GM23338 (cell line): ENCODE measurements around the gene PAQR5. TPM values are rescaled to one million over a fixed set of nuclear protein-coding genes. Genes with fewer than 3 reads are reported as not detected.

Source experiments
- ATAC-seq: fragments of 200-7000 bp; cut with Tn5 transposase; 3 replicates; pipeline ENCODE4 v1.9.1; 2020
- DNase-seq: peaks from one replicate; pipeline ENCODE4 v3.0.0-alpha.2; 2015; ENCODE audit warnings: low spot score
- H2AFZ ChIP-seq: fragments of 200-600 bp; sonication (generic); 2 replicates; pipeline ENCODE4 v1.8.0; 2016; ENCODE audit warnings: antibody characterized with exemption, mild to moderate bottlenecking, moderate library complexity
- H3F3A ChIP-seq: fragments of 200-600 bp; sonication (generic); replicated peaks from 2 replicates; pipeline ENCODE4 v1.8.0; 2017; ENCODE audit warnings: antibody characterized with exemption, mixed run types, low read depth
- H3K27ac ChIP-seq: fragments of 200-600 bp; sonication (generic); 2 replicates; pipeline ENCODE4 v1.6.1; 2016; ENCODE audit warnings: low read depth
- H3K27me3 ChIP-seq: fragments of 200-600 bp; sonication (generic); 2 replicates; pipeline ENCODE4 v1.8.0; 2016; ENCODE audit warnings: mild to moderate bottlenecking, mixed run types, moderate library complexity; ENCODE audit not compliant: insufficient read depth
- H3K36me3 ChIP-seq: fragments of 200-600 bp; sonication (generic); 2 replicates; pipeline ENCODE4 v1.8.0; 2016; ENCODE audit warnings: mild to moderate bottlenecking; ENCODE audit not compliant: insufficient read depth
- H3K4me1 ChIP-seq: fragments of 200-600 bp; sonication (generic); 2 replicates; pipeline ENCODE4 v1.8.0; 2016; ENCODE audit warnings: mild to moderate bottlenecking, moderate library complexity; ENCODE audit not compliant: insufficient read depth
- H3K4me2 ChIP-seq: fragments of 200-600 bp; sonication (generic); 2 replicates; pipeline ENCODE4 v1.7.1; 2017; ENCODE audit warnings: mixed run types
- H3K4me3 ChIP-seq: fragments of 200-600 bp; sonication (generic); 2 replicates; pipeline ENCODE4 v1.6.1; 2016; ENCODE audit warnings: mixed run types
- H3K79me2 ChIP-seq: fragments of 200-600 bp; sonication (generic); replicated peaks from 2 replicates; pipeline ENCODE4 v1.8.0; 2017; ENCODE audit warnings: mild to moderate bottlenecking; ENCODE audit not compliant: insufficient read depth
- H3K9me2 ChIP-seq: fragments of 200-600 bp; sonication (generic); 2 replicates; pipeline ENCODE4 v1.8.0; 2017; ENCODE audit not compliant: insufficient read depth
- H4K20me1 ChIP-seq: fragments of 200-600 bp; sonication (generic); replicated peaks from 2 replicates; pipeline ENCODE4 v1.8.0; 2017; ENCODE audit warnings: mild to moderate bottlenecking; ENCODE audit not compliant: insufficient read depth
- H3K27ac Mint-ChIP-seq: 2 replicates; pipeline ENCODE4 v1.8.0; 2020; ENCODE audit warnings: inconsistent platforms, mild to moderate bottlenecking, moderate library complexity, mixed read lengths
- H3K27me3 Mint-ChIP-seq: 3 replicates; pipeline ENCODE4 v1.8.0; 2022; ENCODE audit warnings: low read depth, mild to moderate bottlenecking, moderate library complexity, mixed read lengths, inconsistent platforms; ENCODE audit not compliant: insufficient read depth, poor library complexity
- H3K36me3 Mint-ChIP-seq: 3 replicates; pipeline ENCODE4 v1.8.0; 2021; ENCODE audit warnings: low read depth, mild to moderate bottlenecking, inconsistent platforms, moderate library complexity, mixed read lengths
- H3K4me1 Mint-ChIP-seq: 3 replicates; pipeline ENCODE4 v1.8.0; 2020; ENCODE audit warnings: mild to moderate bottlenecking, inconsistent platforms, mixed read lengths
- H3K4me3 Mint-ChIP-seq: 3 replicates; pipeline ENCODE4 v1.8.0; 2021; ENCODE audit warnings: moderate library complexity, mild to moderate bottlenecking, inconsistent platforms, mixed read lengths
- H3K9me3 Mint-ChIP-seq: 3 replicates; pipeline ENCODE4 v1.8.0; 2020; ENCODE audit warnings: moderate library complexity, mild to moderate bottlenecking, inconsistent platforms, mixed read lengths
- CREB1 ChIP-seq: fragments of 250-450 bp; sonication (Bioruptor Pico); IDR thresholded peaks from 2 replicates; pipeline ENCODE4 v1.5.0; 2020; ENCODE audit warnings: low read depth, mild to moderate bottlenecking, moderate library complexity
- CTCF ChIP-seq, 2 experiments: fragments of 200-600 bp in 1 of 2; sonication (generic) in 1 of 2; conservative IDR thresholded peaks; 2 replicates each; pipeline versions ENCODE4 v1.5.1 to v1.6.1; 2016 to 2017; ENCODE audit warnings: antibody characterized with exemption in 2 of 2, low read depth in 2 of 2, mild to moderate bottlenecking in 2 of 2, moderate library complexity in 1 of 2
- ETS1 ChIP-seq: IDR thresholded peaks from 2 replicates; pipeline ENCODE4 v1.6.1; 2016; ENCODE audit warnings: antibody characterized with exemption
- EZH2 ChIP-seq: fragments of 200-600 bp; sonication (generic); IDR thresholded peaks from one replicate; pipeline ENCODE4 v1.8.0; 2017; ENCODE audit warnings: antibody characterized with exemption, mild to moderate bottlenecking, low read depth; ENCODE audit not compliant: unreplicated experiment
- EZH2phosphoT487 ChIP-seq: fragments of 200-600 bp; sonication (generic); IDR thresholded peaks from one replicate; pipeline ENCODE4 v1.8.1; 2018; ENCODE audit warnings: antibody characterized with exemption; ENCODE audit not compliant: unreplicated experiment
- JUNB ChIP-seq: IDR thresholded peaks from one replicate; pipeline ENCODE4 v1.6.1; 2016; ENCODE audit warnings: antibody characterized with exemption; ENCODE audit not compliant: unreplicated experiment
- NANOG ChIP-seq: IDR thresholded peaks from 2 replicates; pipeline ENCODE4 v1.6.1; 2016; ENCODE audit warnings: antibody characterized with exemption, borderline replicate concordance
- POLR2AphosphoS5 ChIP-seq: IDR thresholded peaks from 2 replicates; pipeline ENCODE4 v1.6.1; 2016; ENCODE audit warnings: antibody characterized with exemption, low read depth
- REST ChIP-seq: IDR thresholded peaks from one replicate; pipeline ENCODE4 v1.6.1; 2018; ENCODE audit warnings: antibody characterized with exemption; ENCODE audit not compliant: unreplicated experiment
- STAT1 ChIP-seq: IDR thresholded peaks from one replicate; pipeline ENCODE4 v1.6.1; 2016; ENCODE audit warnings: antibody characterized with exemption; ENCODE audit not compliant: unreplicated experiment
- ZNF114 ChIP-seq: fragments of 250-450 bp; sonication (Bioruptor Pico); IDR thresholded peaks from 2 replicates; pipeline ENCODE4 v1.5.0; 2020; ENCODE audit warnings: mild to moderate bottlenecking, moderate library complexity
- ZNF331 ChIP-seq: fragments of 250-450 bp; sonication (Bioruptor Pico); IDR thresholded peaks from 2 replicates; pipeline ENCODE4 v1.5.0; 2020; ENCODE audit warnings: low read depth, mild to moderate bottlenecking, moderate library complexity
- ZNF462 ChIP-seq: fragments of 250-450 bp; sonication (Bioruptor Pico); IDR thresholded peaks from 2 replicates; pipeline ENCODE4 v1.5.0; 2020; ENCODE audit warnings: mild to moderate bottlenecking, moderate library complexity
- polyA plus RNA-seq: library from polyadenylated mRNA; unstranded; fragments of >200 nt; fragmentation: Nextera tagmentation; extraction: Ambion mirVana; gene quantifications from 2 replicates; pipeline ENCODE4 v1.2.1, GENCODE V29; 2016
- total RNA-seq: library from RNA; depleted of rRNA; stranded (reverse); fragments of >200 nt; shearing (Covaris generic); gene quantifications from 2 replicates; pipeline ENCODE4 v1.2.3, GENCODE V29; 2014

PAQR5 gene
- total and polyA plus RNA-seq, 2 experiments from 2014 or later = 8.7 to 14.5 TPM

GRCh38 chr15:69402816-69403215, 104.1 kb downstream of the PAQR5 start:
- Histone ChIP-seq H2AFZ (no peak overlapping the region), H3K27me3 (no peaks in the 10 kb centered on the region), H3K4me3 (no peak overlapping the region), H3K27ac (no peak overlapping the region), H3K9me2 (no peaks in the 10 kb centered on the region), H4K20me1 (no peaks in the 10 kb centered on the region), H3K79me2 (no peaks in the 10 kb centered on the region), H3F3A (no peaks in the 10 kb centered on the region), H3K4me1 (no peaks in the 10 kb centered on the region), H3K36me3 (no peaks in the 10 kb centered on the region), H3K4me2 (no peak overlapping the region)
- Mint-ChIP-seq H3K4me3 (no peak overlapping the region), H3K27ac (no peak overlapping the region), H3K4me1 (peaks cover 6% of the 10 kb centered on the region; the same call in 1 of the 3 replicates), H3K27me3 (peaks cover 3% of the 10 kb centered on the region), H3K36me3 (peaks cover 4% of the 10 kb centered on the region; the same call in 2 of the 3 replicates), H3K9me3 (no peaks in the 10 kb centered on the region)
- DNase-seq = no peak
- ATAC-seq = no peak
- TF ChIP-seq ZNF331 (CRISPR knock-in tag) = no peak
- TF ChIP-seq STAT1 = no peak
- TF ChIP-seq CTCF (conservative IDR thresholded peaks at IDR 0.05; ENCODE audit: low read depth in 2 of 2) = no peak
- TF ChIP-seq NANOG = no peak
- TF ChIP-seq ZNF114 = no peak
- TF ChIP-seq POLR2AphosphoS5 = no peak
- TF ChIP-seq EZH2 = no peak
- TF ChIP-seq ZNF462 (CRISPR knock-in tag) = no peak
- TF ChIP-seq REST = no peak
- TF ChIP-seq ETS1 = no peak
- no peak for TF ChIP-seq EZH2phosphoT487
- TF ChIP-seq JUNB = no peak
- no peak for TF ChIP-seq CREB1 (CRISPR knock-in tag)
